Bone marrow (tissue), 2 donors: ENCODE measurements around the gene TSPAN15.

Experiments used
- DNase-seq, 2 donors: peaks; one replicate each; lab custom pipeline; 2025; lab: John Stamatoyannopoulos, UW

Gene TSPAN15

GRCh38 chr10:69417542-69417941 is 33.7 kb upstream of the TSPAN15 start:
- DNase-seq: no peak

DNA sequence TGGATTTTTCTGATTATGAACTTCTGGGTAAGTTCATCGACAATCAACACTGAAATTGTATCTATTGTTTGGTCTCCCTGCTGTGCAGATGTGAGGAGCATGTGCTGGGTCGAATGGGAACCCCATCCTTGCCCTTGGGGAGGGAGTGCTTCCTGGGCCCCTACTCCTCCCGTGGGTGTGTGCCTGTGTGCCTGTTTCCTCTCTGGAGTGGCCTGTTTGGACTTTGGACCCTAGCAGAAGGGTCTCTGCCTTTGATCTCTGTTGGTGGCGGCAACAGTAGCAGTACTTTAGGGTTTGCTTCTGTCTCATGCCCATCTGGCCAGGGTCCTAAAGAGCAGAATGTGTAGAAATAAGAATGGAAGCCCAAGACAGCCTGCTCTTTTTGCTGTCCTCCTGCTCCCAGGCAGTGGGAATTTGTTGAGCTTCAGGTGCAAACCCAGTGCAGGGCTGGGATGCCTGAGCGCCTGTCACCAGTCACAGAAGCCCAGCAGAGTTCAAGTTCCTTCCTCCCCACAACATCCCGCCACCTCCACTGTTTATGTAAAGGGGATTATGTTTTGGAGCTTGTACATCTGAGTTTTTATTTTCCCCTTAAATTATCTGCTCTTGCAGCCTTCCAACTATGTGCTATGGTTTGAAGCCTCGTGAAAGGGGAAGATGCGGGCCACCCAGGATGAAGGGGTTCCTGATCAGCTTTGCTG is 33.1 kb upstream of the TSPAN15 start:
- DNase-seq: no peak

GRCh38 chr10:69419096-69419743 is 32.0 kb upstream of the TSPAN15 start:
- no peak for DNase-seq

DNA sequence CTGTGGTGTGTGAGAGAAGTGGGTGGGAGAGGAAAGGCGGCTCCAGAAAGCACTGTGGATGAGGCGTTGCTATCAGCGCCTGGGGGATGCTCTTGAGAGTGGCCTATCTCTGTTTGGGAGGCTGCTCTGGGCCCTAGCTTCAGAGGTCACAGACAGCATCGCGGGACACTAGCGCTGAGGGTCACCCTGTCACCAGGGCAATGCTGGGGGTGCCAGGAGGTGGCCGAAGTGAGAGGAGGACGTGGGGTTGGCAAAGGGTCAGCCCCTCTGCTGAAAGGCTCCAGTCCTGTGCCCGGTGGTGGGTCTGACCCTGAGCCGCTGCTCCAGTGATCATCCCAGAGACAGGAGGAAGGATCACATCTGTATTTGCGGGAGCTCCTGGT is 31.5 kb upstream of the TSPAN15 start:
- DNase-seq: no peak

GRCh38 chr10:69421611-69422308 is 29.5 kb upstream of the TSPAN15 start:
- DNase-seq: no peak

DNA sequence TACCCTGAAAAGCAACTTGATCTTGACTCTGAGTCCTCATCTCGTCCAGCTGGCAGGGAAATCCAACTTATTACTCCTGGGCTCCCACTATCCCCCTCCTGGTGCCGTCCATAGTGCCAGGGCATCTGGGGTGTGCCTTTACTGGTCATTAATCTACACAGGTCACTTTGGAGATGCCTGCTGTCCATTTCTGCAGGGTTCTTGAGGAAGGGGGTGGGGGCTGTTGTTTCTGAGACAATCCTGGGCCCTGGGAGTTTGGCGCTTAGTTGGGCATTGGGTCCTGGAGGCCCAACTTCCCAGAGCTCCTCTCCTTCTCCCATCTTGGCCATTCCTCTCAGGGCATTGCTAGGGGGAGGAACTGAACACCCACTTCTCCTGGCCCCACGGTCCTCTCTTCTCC is 28.6 kb upstream of the TSPAN15 start:
- no peak for DNase-seq

GRCh38 chr10:69425041-69425440 is 26.2 kb upstream of the TSPAN15 start:
- DNase-seq: no peak

- no peak for DNase-seq
These were observed 25.6 kb upstream of the TSPAN15 start for GRCh38 chr10:69425511-69426298.

DNA sequence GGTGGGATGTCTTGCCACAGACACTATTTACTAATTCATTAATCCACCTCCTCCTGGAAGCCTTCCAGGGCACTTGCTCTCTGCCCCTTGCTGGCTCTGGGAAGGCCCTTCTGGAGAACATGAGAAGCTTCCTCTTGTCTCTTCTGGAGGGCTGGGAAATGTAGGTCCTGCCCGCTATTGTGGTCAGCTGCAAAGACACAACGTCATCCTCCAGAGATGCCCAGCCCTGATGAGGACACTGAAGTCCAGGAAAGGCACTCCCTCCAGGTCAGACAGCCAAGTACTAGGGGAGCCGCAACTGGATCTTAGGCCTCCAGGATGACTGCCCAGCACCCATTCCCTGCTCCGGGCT is 24.9 kb upstream of the TSPAN15 start:
- DNase-seq: no peak

DNA sequence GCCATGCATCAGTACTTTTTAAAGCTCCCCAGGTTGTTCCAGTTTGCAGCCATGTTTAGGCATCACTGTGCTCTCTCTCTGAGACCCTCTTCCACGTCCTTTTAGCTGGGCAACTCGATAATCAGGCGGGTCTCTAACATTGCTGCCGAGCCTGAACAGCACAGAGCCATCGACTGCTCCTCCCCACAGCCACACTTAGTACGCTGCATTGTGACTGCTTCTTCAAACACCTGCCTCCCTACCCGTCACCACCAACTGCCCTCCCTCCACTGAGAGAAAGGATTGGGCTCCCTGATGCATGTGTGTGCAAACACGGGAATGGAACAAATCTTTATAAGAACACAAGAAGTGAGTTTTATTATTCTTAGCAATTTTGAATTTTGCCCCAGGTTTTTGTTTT is 23.1 kb upstream of the TSPAN15 start:
- DNase-seq: no peak

DNA sequence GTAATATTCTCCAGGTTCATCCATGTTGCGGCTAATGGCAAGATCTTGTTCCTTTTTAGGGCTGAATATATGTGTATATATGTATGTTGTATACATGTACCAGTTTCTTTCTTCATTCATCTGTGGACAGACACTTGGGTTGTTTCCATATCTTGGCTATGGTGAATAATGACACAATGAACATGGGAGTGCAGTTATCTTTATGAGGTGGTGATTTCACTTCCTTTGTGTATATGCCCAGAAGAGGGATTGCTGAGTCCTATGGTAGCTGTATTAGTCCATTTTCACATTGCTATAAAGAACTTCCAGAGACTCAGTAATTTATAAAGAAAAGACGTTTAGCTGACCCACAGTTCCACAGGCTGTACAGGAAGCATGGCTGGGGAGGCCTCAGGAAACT is 17.1 kb upstream of the TSPAN15 start:
- DNase-seq: no peak

DNA sequence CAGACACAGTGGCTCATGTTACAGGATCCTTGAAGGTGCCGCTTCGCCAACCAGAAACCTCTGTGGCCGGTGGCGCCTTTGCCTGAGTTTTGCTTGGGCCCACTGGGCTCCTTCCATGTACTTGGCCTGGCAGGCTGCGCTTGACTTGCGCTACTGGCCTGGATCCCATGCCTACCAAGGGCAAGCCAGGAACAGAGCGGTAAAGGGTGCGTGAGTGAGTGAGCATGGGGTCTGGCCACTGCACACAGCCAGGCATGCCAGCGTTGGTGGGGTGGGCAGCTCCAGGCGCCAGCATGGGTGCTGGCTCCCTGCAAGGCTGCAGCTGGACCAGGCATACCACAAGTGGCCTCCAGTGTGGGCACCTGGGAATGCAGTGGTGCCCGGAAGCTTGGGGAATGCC is 16.3 kb upstream of the TSPAN15 start:
- DNase-seq: no peak

- DNase-seq: no peak
These were observed 15.2 kb upstream of the TSPAN15 start for GRCh38 chr10:69435966-69436520.

DNA sequence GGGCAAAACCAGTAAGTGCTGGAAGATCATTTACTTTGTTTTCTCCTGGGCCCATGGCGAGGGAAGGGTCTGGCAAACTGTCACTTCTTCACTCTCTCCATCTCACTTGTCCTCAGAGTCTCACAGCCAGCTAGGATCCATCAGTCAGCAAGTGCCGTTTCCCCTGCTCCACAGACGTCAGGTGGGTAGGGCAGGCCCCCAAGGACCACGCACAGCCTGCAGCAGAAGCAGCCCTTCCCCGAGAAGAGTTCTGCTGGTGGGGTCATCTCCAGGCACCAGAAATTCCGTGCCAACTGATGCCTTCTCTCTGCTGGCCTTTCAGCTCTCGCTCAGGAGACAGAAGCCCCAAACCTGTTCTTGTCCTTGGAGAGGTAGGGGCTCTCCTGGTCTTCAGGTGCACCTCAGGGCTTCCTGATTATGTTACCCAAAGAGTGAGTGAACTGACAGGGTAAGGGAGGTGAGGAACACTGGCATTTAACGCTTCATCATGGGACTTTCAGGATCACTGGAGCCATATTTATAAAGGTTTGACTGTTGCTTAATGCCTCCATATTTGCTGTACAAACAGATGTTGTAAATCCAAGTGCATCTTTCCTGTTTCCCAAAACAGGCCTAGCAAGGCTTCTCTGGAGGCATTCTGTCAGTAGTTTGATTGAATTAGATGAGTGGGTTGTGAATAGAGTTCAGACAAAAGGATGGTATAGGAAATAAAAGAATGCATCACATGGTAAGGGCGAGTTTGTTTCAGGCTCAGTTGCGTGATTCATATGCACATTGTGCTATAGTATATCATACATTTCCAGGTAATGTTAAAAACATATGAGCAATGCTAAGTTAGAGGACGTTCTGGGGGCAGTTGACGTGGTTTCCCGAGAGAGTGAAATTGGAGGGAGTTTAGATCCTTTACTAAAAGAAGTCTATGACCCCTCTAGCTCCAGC is 13.7 kb upstream of the TSPAN15 start:
- DNase-seq: no peak

DNA sequence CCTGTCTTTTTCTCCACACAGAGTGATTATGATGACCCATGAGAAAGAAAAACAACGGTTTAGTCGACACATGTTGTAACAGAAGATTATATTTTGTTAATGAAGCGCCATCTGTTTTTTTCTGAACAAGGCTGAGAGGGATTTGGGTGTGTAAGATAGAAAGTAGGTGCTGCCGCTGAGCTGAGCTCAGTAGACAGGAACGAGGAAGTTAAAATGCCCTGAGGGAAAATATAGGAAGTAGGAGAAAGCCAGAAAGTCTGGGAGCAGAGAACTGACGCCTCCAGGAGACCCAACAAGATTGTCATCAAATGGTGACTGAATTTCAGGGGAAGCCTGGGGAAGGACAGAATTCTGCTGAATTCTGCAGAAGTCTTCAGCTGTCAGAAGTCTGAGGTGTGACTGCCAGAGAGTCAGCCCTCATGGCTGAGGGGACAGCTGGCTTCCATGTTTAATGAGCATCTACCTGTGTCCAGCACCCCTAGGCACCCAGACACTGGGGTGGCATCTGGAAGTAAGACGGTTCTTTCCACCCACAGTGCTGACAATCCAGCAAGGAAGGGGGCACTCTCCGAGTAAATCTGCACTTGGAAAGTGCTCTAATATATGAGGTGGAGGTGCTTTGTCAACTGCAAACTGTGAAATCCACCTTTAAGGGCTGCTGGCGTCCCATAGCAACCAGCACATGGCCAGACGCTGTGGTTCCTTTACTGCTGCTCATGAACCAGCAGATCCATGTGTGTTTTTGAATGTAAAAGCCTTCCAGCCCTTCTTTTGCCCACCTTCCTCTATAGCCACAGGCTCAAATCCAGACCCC is 12.5 kb upstream of the TSPAN15 start:
- DNase-seq: no peak

- DNase-seq: no peak
These were observed 11.9 kb upstream of the TSPAN15 start for GRCh38 chr10:69439350-69439739.

DNA sequence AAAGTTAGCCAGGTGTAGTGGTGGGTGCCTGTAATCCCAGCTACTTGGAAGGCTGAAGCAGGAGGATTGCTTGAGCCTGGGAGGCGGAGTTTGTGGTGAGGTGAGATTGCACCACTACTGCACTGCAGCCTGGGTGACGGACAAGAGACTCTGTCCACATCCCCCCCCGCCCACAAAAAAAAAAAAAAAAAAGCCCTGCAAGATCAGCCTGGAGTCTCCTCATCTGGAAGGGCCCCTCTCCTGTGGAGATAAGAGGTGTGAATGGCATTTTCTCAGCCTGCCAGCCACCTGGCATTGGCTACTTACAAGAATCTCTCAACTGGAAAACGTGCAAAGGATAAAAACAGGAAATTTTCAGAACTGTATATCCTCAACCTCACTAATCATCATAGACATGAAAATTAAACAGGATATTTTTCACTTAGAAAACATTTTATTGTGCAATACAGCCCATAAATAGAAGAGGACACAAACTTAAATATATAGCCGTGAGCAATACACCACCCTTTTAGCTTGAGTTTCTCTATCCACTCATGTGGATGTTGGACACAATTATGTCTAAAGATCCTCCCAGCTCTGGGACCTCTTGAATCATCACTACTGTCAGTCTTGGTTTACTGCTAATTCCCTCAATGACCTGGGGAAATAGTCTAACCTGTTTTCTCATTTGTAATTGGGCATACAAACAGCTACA is 11.3 kb upstream of the TSPAN15 start:
- DNase-seq: no peak

GRCh38 chr10:69443354-69443753 is 7.9 kb upstream of the TSPAN15 start:
- DNase-seq: no peak

DNA sequence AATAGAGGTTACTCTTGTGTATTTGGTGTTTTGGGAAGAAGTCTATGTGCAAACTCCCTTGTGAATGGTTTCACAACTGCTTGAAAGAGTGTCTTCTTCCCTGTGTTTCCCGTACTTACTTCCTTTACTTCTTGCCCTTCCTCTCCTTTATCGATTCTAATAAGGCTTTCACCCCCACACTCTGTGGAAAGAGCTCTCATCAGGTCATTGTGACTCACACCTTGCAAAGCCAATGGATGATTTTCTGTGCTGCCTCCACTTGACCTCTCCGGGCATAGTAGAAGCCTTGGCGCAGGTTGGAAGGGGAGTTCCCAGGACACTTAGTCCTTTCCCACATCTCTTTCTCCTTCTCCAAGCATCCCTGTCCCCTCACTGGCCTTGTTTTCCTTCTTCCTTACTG is 6.2 kb upstream of the TSPAN15 start:
- no peak for DNase-seq

DNA sequence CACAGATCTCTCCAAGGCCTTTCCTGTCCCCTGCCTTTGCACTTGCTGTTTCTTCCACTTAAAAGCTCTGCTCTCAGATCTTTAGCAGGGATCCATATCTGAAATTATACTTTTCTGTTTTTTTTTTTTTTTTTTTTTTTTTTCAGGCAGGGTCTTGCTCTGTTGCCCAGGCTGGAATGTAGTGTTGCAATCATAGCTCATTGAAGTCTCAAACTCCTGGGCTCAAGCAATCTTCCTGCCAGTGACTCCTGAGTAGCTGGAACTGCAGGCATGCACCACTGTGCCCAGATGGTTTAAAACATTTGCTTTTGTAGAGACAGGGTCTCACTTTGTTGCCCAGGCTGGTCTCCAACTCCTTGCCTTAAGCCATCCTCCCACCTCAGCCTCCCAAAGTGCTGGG is 5.0 kb upstream of the TSPAN15 start:
- no peak for DNase-seq
